Mammary epithelial cell (primary cell): ENCODE results near the gene SERPINE2.

Experiments used
- EZH2 ChIP-seq: IDR thresholded peaks from 2 replicates; pipeline ENCODE4 v1.6.1; 2012; ENCODE audit warnings: low read length, inconsistent platforms, borderline replicate concordance
- TF ChIP-seq, protein P1 (sequence below), 2 donors: IDR thresholded peaks in 1 of 2; conservative IDR thresholded peaks in 1 of 2; 2 replicates each; pipeline ENCODE4 v1.5.1; 2011 to 2012; ENCODE audit warnings: inconsistent platforms in 2 of 2, low read length in 2 of 2, mild to moderate bottlenecking in 2 of 2, control low read depth in 1 of 2, low read depth in 1 of 2; ENCODE audit not compliant: insufficient read depth in 1 of 2; ENCODE audit errors: extremely low read depth in 1 of 2

DNA sequence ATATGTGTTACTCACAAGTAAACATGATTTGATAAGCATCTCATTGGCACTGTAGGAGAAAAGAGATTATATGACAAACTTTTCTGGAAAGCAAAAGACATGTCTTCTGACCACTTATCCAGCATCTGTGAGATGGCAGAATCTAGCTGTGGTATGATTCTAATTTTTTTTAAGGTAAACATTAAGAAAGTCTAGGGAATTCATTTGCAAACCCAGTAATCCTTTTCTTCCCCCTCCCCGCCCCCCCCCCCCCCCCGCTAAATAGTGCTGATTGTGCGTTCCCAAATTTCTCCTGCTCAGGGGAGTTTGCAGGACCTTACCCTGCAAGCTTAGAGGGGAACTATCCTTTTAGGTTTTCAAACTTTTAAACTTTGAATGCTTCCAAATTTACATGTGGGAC is 69.8 kb downstream of the SERPINE2 start:
- TF ChIP-seq, protein P1, sequence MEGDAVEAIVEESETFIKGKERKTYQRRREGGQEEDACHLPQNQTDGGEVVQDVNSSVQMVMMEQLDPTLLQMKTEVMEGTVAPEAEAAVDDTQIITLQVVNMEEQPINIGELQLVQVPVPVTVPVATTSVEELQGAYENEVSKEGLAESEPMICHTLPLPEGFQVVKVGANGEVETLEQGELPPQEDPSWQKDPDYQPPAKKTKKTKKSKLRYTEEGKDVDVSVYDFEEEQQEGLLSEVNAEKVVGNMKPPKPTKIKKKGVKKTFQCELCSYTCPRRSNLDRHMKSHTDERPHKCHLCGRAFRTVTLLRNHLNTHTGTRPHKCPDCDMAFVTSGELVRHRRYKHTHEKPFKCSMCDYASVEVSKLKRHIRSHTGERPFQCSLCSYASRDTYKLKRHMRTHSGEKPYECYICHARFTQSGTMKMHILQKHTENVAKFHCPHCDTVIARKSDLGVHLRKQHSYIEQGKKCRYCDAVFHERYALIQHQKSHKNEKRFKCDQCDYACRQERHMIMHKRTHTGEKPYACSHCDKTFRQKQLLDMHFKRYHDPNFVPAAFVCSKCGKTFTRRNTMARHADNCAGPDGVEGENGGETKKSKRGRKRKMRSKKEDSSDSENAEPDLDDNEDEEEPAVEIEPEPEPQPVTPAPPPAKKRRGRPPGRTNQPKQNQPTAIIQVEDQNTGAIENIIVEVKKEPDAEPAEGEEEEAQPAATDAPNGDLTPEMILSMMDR (conservative IDR thresholded peaks at IDR 0.05 in 1 of 2, IDR thresholded peaks at IDR 0.05 in 1 of 2; ENCODE audit: extremely low read depth in 1 of 2, insufficient read depth in 1 of 2, low read depth in 1 of 2, low read length in 2 of 2), result no peak
- TF ChIP-seq EZH2, result no peak
